DOHH2 (cell line): ENCODE data around the gene SLC6A17.

Experiments used
- H3F3A ChIP-seq: fragments of 200-600 bp; sonication (generic), shearing (Covaris generic); 2 replicates; pipeline ENCODE4 v1.6.0; 2016; ENCODE audit warnings: antibody characterized with exemption, mild to moderate bottlenecking; ENCODE audit not compliant: control insufficient read depth, insufficient read depth
- H3K27ac ChIP-seq: fragments of 200-600 bp; sonication (generic); 2 replicates; pipeline ENCODE4 v1.5.1; 2014; ENCODE audit warnings: low read depth, mild to moderate bottlenecking, low read length, moderate library complexity
- H3K27me3 ChIP-seq: fragments of 200-600 bp; sonication (generic); 2 replicates; pipeline ENCODE4 v1.6.1; 2014; ENCODE audit warnings: mild to moderate bottlenecking, low read length, mixed read lengths; ENCODE audit not compliant: control insufficient read depth
- H3K36me3 ChIP-seq: fragments of 200-600 bp; sonication (generic); 2 replicates; pipeline ENCODE4 v1.6.1; 2014; ENCODE audit warnings: mild to moderate bottlenecking, low read length, moderate library complexity, mixed read lengths; ENCODE audit not compliant: control insufficient read depth
- H3K4me1 ChIP-seq: fragments of 200-600 bp; sonication (generic); 2 replicates; pipeline ENCODE4 v1.6.1; 2014; ENCODE audit warnings: mild to moderate bottlenecking, low read length, mixed read lengths; ENCODE audit not compliant: control insufficient read depth
- H3K4me2 ChIP-seq: fragments of 200-600 bp; sonication (generic); 2 replicates; pipeline ENCODE4 v1.6.0; 2014; ENCODE audit warnings: mild to moderate bottlenecking, low read length, moderate library complexity
- H3K4me3 ChIP-seq: fragments of 200-600 bp; sonication (generic); 2 replicates; pipeline ENCODE4 v1.5.1; 2014; ENCODE audit warnings: mild to moderate bottlenecking, low read length, mixed read lengths
- H3K79me2 ChIP-seq: fragments of 200-600 bp; sonication (generic); 2 replicates; pipeline ENCODE4 v1.6.1; 2014; ENCODE audit warnings: mild to moderate bottlenecking, low read length, mixed read lengths; ENCODE audit not compliant: control insufficient read depth
- H3K9me2 ChIP-seq: fragments of 200-600 bp; sonication (generic); replicated peaks from 2 replicates; pipeline ENCODE4 v1.6.1; 2014; ENCODE audit warnings: mild to moderate bottlenecking, low read length, mixed read lengths; ENCODE audit not compliant: control insufficient read depth
- H3K9me3 ChIP-seq: fragments of 200-600 bp; sonication (generic); 2 replicates; pipeline ENCODE4 v1.6.1; 2014; ENCODE audit warnings: antibody characterized with exemption, low read length, mixed read lengths; ENCODE audit not compliant: control insufficient read depth, insufficient read depth
- H4K20me1 ChIP-seq: fragments of 200-600 bp; sonication (generic); 2 replicates; pipeline ENCODE4 v1.6.0; 2014; ENCODE audit warnings: low read depth, mild to moderate bottlenecking, antibody characterized with exemption, low read length, moderate library complexity; ENCODE audit not compliant: control insufficient read depth, insufficient read depth
- CTCF ChIP-seq: fragments of 200-600 bp; sonication (generic); IDR thresholded peaks from one replicate; pipeline ENCODE4 v1.5.1; 2014; ENCODE audit warnings: antibody characterized with exemption, mild to moderate bottlenecking, low read depth, low read length; ENCODE audit not compliant: poor library complexity, severe bottlenecking
- EZH2phosphoT487 ChIP-seq: fragments of 200-600 bp; sonication (generic); IDR thresholded peaks from 2 replicates; pipeline ENCODE4 v1.6.1; 2017; ENCODE audit warnings: borderline replicate concordance, mild to moderate bottlenecking, antibody characterized with exemption, low read length, moderate library complexity, mixed read lengths

SLC6A17 gene

GRCh38 chr1:110183642-110184167 is 33.4 kb downstream of the SLC6A17 start:
- H4K20me1 ChIP-seq, result no peaks in the 10 kb centered on the region
- no peaks in the 10 kb centered on the region for H3K9me2 ChIP-seq
- H3K9me3 ChIP-seq, result no peaks in the 10 kb centered on the region
- no peak overlapping the region for H3K4me3 ChIP-seq
- H3K36me3 ChIP-seq, result no peaks in the 10 kb centered on the region
- TF ChIP-seq CTCF (no peak), EZH2phosphoT487 (no peak)
- H3K4me2 ChIP-seq, result no peak overlapping the region
- peaks cover 21% of the 10 kb centered on the region; the same call in 1 of the 2 replicates for H3K27me3 ChIP-seq
- no peaks in the 10 kb centered on the region for H3F3A ChIP-seq
- no peaks in the 10 kb centered on the region for H3K79me2 ChIP-seq
- no peak overlapping the region for H3K27ac ChIP-seq
- no peaks in the 10 kb centered on the region for H3K4me1 ChIP-seq

GRCh38 chr1:110184446-110184845 is 34.2 kb downstream of the SLC6A17 start:
- H3K79me2 ChIP-seq, result no peaks in the 10 kb centered on the region
- H3K27ac ChIP-seq, result no peak overlapping the region

GRCh38 chr1:110185181-110185580 is 34.9 kb downstream of the SLC6A17 start:
- no peak for TF ChIP-seq EZH2phosphoT487
- TF ChIP-seq CTCF, result no peak
- peaks cover 21% of the 10 kb centered on the region; the same call in 1 of the 2 replicates for H3K27me3 ChIP-seq
- H3K9me3 ChIP-seq, result no peaks in the 10 kb centered on the region
- H3K79me2 ChIP-seq, result no peaks in the 10 kb centered on the region
- H3K4me3 ChIP-seq, result no peak overlapping the region
- no peak overlapping the region for H3K27ac ChIP-seq
- H3K9me2 ChIP-seq, result no peaks in the 10 kb centered on the region
- no peak overlapping the region for H3K4me2 ChIP-seq
- H3F3A ChIP-seq, result no peaks in the 10 kb centered on the region
- no peaks in the 10 kb centered on the region for H3K36me3 ChIP-seq
- no peaks in the 10 kb centered on the region for H4K20me1 ChIP-seq
- H3K4me1 ChIP-seq, result no peaks in the 10 kb centered on the region

More at GRCh38 chr1:110184446-110184845, 34.2 kb downstream of the SLC6A17 start:
- Histone ChIP-seq H3K27me3 (peaks cover 21% of the 10 kb centered on the region; the same call in 1 of the 2 replicates), H4K20me1 (no peaks in the 10 kb centered on the region), H3K9me2 (no peaks in the 10 kb centered on the region), H3K4me2 (no peak overlapping the region), H3K9me3 (no peaks in the 10 kb centered on the region), H3F3A (no peaks in the 10 kb centered on the region), H3K36me3 (no peaks in the 10 kb centered on the region), H3K4me1 (no peaks in the 10 kb centered on the region), H3K4me3 (no peak overlapping the region)
- TF ChIP-seq EZH2phosphoT487 (no peak), CTCF (no peak)
